ENCODE measurements around the gene GBP4.

GRCh38 chr1:89200663-89201062 lies 1.9 kb upstream of the GBP4 start:
- no peak for TF ChIP-seq EZH2 (IDR thresholded peaks at IDR 0.05; ENCODE audit: insufficient read depth, poor library complexity, severe bottlenecking)
- no peak for TF ChIP-seq EZH2phosphoT487 (IDR thresholded peaks at IDR 0.05; ENCODE audit: insufficient read depth, low read depth)

Measured in GM23248 (cell line).